B cell (primary cell): ENCODE results near the gene IFT20.

Experiments used
- CTCF ChIP-seq: fragments of 200-600 bp; IDR thresholded peaks from one replicate; pipeline ENCODE4 v1.8.0; 2022; ENCODE audit warnings: antibody characterized with exemption, mild to moderate bottlenecking
- EZH2 ChIP-seq: IDR thresholded peaks from 2 replicates; pipeline ENCODE4 v1.6.1; 2012; ENCODE audit warnings: borderline replicate concordance, low read depth, mild to moderate bottlenecking, moderate library complexity, low read length; ENCODE audit not compliant: insufficient read depth, poor library complexity, severe bottlenecking

- no peak for TF ChIP-seq CTCF
- TF ChIP-seq EZH2 = no peak
These were observed 34.9 kb upstream of the IFT20 start, which contains the start of gene VTN for GRCh38 chr17:28370035-28370743.
